HepG2 (cell line): ENCODE results near the gene PCIF1. TPM values are rescaled to one million over a fixed set of nuclear protein-coding genes. Genes with fewer than 3 reads are reported as not detected.

Experiments
- AKAP8 ChIP-seq: sonication (generic); formaldehyde crosslinking; IDR thresholded peaks from 2 replicates; pipeline ENCODE4 v1.5.1; 2020; ENCODE audit warnings: mild to moderate bottlenecking, missing genetic modification reagents
- DMTF1 ChIP-seq: sonication (generic); formaldehyde crosslinking; IDR thresholded peaks from 2 replicates; pipeline ENCODE4 v1.4.0; 2020; ENCODE audit warnings: mild to moderate bottlenecking, missing genetic modification reagents
- DPF2 ChIP-seq: sonication (generic); formaldehyde crosslinking; IDR thresholded peaks from 2 replicates; pipeline ENCODE4 v1.4.0; 2020; ENCODE audit warnings: mild to moderate bottlenecking, low read depth, missing genetic modification reagents, borderline replicate concordance
- FOXP1 ChIP-seq, 2 experiments: fragments of 450-650 bp in 1 of 2; IDR thresholded peaks; 2 replicates each; pipeline ENCODE4 v1.6.1; 2017 to 2018; ENCODE audit warnings: antibody characterized with exemption in 1 of 2
- GATAD2A ChIP-seq: IDR thresholded peaks from 2 replicates; pipeline ENCODE4 v1.6.1; 2016
- KLF12 ChIP-seq: sonication (generic); formaldehyde crosslinking; IDR thresholded peaks from 2 replicates; pipeline ENCODE4 v1.4.0; 2020; ENCODE audit warnings: missing genetic modification reagents, borderline replicate concordance
- NCOA1 ChIP-seq: sonication (generic); formaldehyde crosslinking; IDR thresholded peaks from 2 replicates; pipeline ENCODE4 v1.9.0; 2021; ENCODE audit warnings: missing genetic modification reagents
- NFYB ChIP-seq: sonication (generic); formaldehyde crosslinking; IDR thresholded peaks from 2 replicates; pipeline ENCODE4 v1.4.0; 2020; ENCODE audit warnings: missing genetic modification reagents
- PCBP2 ChIP-seq: fragments of 200-400 bp; formaldehyde crosslinking; optimal IDR thresholded peaks from 2 replicates; pipeline ENCODE3; 2018; ENCODE audit warnings: low read length, low read depth; ENCODE audit not compliant: poor library complexity, severe bottlenecking
- PITX1 ChIP-seq: sonication (generic); formaldehyde crosslinking; IDR thresholded peaks from 2 replicates; pipeline ENCODE4 v1.5.1; 2020; ENCODE audit warnings: mild to moderate bottlenecking, missing genetic modification reagents
- XBP1 ChIP-seq: sonication (generic); formaldehyde crosslinking; IDR thresholded peaks from 2 replicates; pipeline ENCODE4 v1.5.0; 2020; ENCODE audit warnings: missing genetic modification reagents
- ZBTB4 ChIP-seq: sonication (generic); formaldehyde crosslinking; IDR thresholded peaks from 2 replicates; pipeline ENCODE4 v1.4.0; 2020; ENCODE audit warnings: missing genetic modification reagents, mild to moderate bottlenecking, borderline replicate concordance
- ZMYM3 ChIP-seq: sonication (generic); formaldehyde crosslinking; IDR thresholded peaks from 2 replicates; pipeline ENCODE4 v1.5.1; 2020; ENCODE audit warnings: mild to moderate bottlenecking, missing genetic modification reagents
- ZNF34 ChIP-seq: sonication (generic); formaldehyde crosslinking; IDR thresholded peaks from 2 replicates; pipeline ENCODE4 v1.4.0; 2020; ENCODE audit warnings: mild to moderate bottlenecking, missing genetic modification reagents, borderline replicate concordance
- ZNF552 ChIP-seq: sonication (generic); formaldehyde crosslinking; IDR thresholded peaks from 2 replicates; pipeline ENCODE4 v1.9.0; 2022; ENCODE audit warnings: missing genetic modification reagents, mild to moderate bottlenecking, borderline replicate concordance
- ZNF678 ChIP-seq: sonication (generic); formaldehyde crosslinking; IDR thresholded peaks from 2 replicates; pipeline ENCODE4 v1.4.0; 2020; ENCODE audit warnings: mild to moderate bottlenecking, missing genetic modification reagents
- ZNF780A ChIP-seq: sonication (generic); formaldehyde crosslinking; IDR thresholded peaks from 2 replicates; pipeline ENCODE4 v1.8.0; 2022; ENCODE audit warnings: mild to moderate bottlenecking, missing genetic modification reagents, moderate library complexity
- ZNF788 ChIP-seq: sonication (generic); formaldehyde crosslinking; IDR thresholded peaks from 2 replicates; pipeline ENCODE4 v1.5.0; 2020; ENCODE audit warnings: mild to moderate bottlenecking, missing genetic modification reagents, borderline replicate concordance
- ZUFSP ChIP-seq: sonication (generic); formaldehyde crosslinking; IDR thresholded peaks from 2 replicates; pipeline ENCODE4 v1.9.0; 2021; ENCODE audit warnings: missing genetic modification reagents, mild to moderate bottlenecking, borderline replicate concordance
- polyA plus RNA-seq, 8 experiments: library from polyadenylated mRNA; depleted of rRNA in 3 of 8; stranded (reverse) in 7 of 8; unstranded in 1 of 8; fragments of >200 nt; fragmentation: Illumina TruSeq in 4 of 8; extraction: Trizol in 4 of 8; gene quantifications; 2 replicates each; pipeline versions ENCODE4 v1.2.1 to v1.2.3, GENCODE V29; 2011 to 2016; ENCODE audit warnings: low read depth in 4 of 8, missing spikeins in 1 of 8, mixed read lengths in 1 of 8; ENCODE audit not compliant: insufficient read depth in 1 of 8
- total RNA-seq, 5 experiments: library from RNA; depleted of rRNA; stranded (reverse); fragments of >200 nt; fragmentation: Illumina TruSeq; extraction: Trizol; gene quantifications; 2 replicates each; pipeline ENCODE4 v1.2.3, GENCODE V29; 2016; ENCODE audit warnings: low read depth in 1 of 5

The PCIF1 gene
- total and polyA plus RNA-seq, 2 of the 13 experiments (the other 11 are each of a cell fraction or from before 2014, with no cell fraction given): 20.9 to 24.4 TPM

- TF ChIP-seq ZBTB4 (CRISPR knock-in tag): peak; percentile 95
- peak; percentile 80; the same call in 1 of the 2 replicates for TF ChIP-seq ZNF678 (CRISPR knock-in tag)
- TF ChIP-seq PITX1 (CRISPR knock-in tag): peak; percentile 97
- peak; percentile 91 for TF ChIP-seq XBP1
- TF ChIP-seq ZNF780A (CRISPR knock-in tag): peak; percentile 99
- TF ChIP-seq NFYB (CRISPR knock-in tag): peak; percentile 52; the same call in 1 of the 2 replicates
- TF ChIP-seq FOXP1 (IDR thresholded peaks at IDR 0.05): no peak
- TF ChIP-seq FOXP1 (CRISPR knock-in tag; IDR thresholded peaks at IDR 0.05): peak; percentile 71; the same call in 1 of the 2 replicates
- peak; percentile 98 for TF ChIP-seq ZMYM3 (CRISPR knock-in tag)
- no peak for TF ChIP-seq PCBP2
- peak; percentile 92; the same call in 1 of the 2 replicates for TF ChIP-seq ZUFSP (CRISPR knock-in tag)
- peak; percentile 92; the same call in 1 of the 2 replicates for TF ChIP-seq DMTF1
- peak; percentile 76 for TF ChIP-seq DPF2 (CRISPR knock-in tag)
- peak; percentile 97 for TF ChIP-seq GATAD2A (CRISPR knock-in tag)
- TF ChIP-seq ZNF788 (CRISPR knock-in tag): peak; percentile 100
- peak; percentile 99 for TF ChIP-seq ZNF552 (CRISPR knock-in tag)
- peak; percentile 99; the same call in 1 of the 2 replicates for TF ChIP-seq ZNF34 (CRISPR knock-in tag)
- peak; percentile 98 for TF ChIP-seq AKAP8
- peak; percentile 94; the same call in 1 of the 2 replicates for TF ChIP-seq NCOA1 (CRISPR knock-in tag)
- peak; percentile 97 for TF ChIP-seq KLF12 (CRISPR knock-in tag)
These were observed 43.2 kb upstream of the PCIF1 start, which contains the start of the genes CTSA and NEURL2 (continued) for GRCh38 chr20:45890985-45891983.
